HT1080 (cell line): ENCODE data around the gene BLVRA. TPM values are rescaled to one million over a fixed set of nuclear protein-coding genes. Genes with fewer than 3 reads are reported as not detected.
A peak's percentile ranks its signal among the peaks of the same experiment; 100 is the strongest.
"Not testable (repeated sequence)": the region's sequence is repeated elsewhere in the genome, so short reads cannot be mapped to it uniquely, and the experiment has no call there.

ENCODE experiments used
- DNase-seq: peaks from one replicate; pipeline ENCODE4 v3.0.0-alpha.2; 2015; ENCODE audit warnings: low read depth
- polyA plus RNA-seq, 2 experiments: library from polyadenylated mRNA; depleted of rRNA; stranded (reverse); fragments of >200 nt; gene quantifications; 2 replicates each; pipeline ENCODE4 v1.2.3, GENCODE V29; 2015
- total RNA-seq: library from RNA; depleted of rRNA; stranded (reverse); fragments of >200 nt; shearing (Covaris generic); gene quantifications from 2 replicates; pipeline ENCODE4 v1.2.3, GENCODE V29; 2014; rRNA removed

The BLVRA gene, protein sequence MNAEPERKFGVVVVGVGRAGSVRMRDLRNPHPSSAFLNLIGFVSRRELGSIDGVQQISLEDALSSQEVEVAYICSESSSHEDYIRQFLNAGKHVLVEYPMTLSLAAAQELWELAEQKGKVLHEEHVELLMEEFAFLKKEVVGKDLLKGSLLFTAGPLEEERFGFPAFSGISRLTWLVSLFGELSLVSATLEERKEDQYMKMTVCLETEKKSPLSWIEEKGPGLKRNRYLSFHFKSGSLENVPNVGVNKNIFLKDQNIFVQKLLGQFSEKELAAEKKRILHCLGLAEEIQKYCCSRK
- 22.0 and 22.6 TPM in 2 replicates for total RNA-seq
- 36.9 and 37.8 TPM in 2 replicates for polyA plus RNA-seq (2015; cell fraction: cytosol; rRNA removed)
- 24.9 and 25.6 TPM in 2 replicates for polyA plus RNA-seq (2015; cell fraction: nucleus; rRNA removed)

GRCh38 chr7:43758029-43758821 lies at the start of gene BLVRA:
Gene BLVRA (plus strand): TSS chr7:43758680. CDS start chr7:43771159, 12,479 bp downstream.
- DNase-seq, result no peak

DNA sequence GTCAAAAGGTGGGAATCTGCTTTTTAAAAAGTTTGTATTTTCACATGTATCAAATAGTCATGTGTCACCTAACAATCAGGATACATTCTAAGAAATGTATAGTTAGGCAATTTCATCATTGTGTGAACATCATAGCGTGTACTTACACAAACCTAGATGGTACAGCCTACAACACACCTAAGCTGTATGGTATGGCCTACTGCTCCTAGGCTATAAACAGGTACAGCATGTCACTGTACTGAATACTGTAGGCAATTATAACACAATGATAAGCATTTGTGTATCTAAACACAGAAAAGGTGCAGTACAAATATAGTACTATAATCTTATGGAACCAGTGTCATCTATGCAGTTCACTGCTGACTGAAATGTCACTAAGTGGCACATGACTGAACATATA lies 47.0 kb upstream of the BLVRA start:
- DNase-seq, result no peak

- not testable (repeated sequence) for DNase-seq
Observed at GRCh38 chr7:43715966-43716365, 42.5 kb upstream of the BLVRA start.

GRCh38 chr7:43716598-43716997 lies 41.9 kb upstream of the BLVRA start:
- no peak for DNase-seq

DNA sequence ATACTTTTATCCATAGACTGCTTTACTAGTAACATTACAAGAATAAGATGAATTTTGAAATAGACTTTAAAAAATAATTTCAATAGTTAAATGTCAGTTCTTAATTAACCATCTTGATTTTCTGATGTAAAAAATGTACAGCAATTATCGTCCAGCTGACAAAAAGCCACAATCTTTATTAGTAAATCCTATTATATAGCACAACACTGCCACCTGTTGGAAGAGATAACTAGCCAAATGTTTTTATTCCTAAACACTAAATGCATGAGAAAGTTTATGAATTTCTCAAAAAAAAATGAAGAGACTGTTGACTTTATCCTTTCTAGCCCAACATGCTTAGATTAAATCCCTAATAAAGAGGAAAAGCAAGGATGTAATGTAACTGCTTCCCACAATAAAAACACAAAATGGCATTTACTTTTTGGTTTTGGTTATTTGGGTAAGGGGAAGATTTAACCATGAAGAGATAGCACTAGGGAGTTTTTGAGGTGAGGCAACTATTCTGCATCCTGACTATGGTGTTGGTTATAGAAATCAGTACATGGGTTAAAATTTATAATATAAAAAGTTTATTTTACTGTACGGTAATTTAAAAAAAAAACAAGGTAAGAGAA lies 37.2 kb upstream of the BLVRA start:
- DNase-seq, result peak; percentile 25

DNA sequence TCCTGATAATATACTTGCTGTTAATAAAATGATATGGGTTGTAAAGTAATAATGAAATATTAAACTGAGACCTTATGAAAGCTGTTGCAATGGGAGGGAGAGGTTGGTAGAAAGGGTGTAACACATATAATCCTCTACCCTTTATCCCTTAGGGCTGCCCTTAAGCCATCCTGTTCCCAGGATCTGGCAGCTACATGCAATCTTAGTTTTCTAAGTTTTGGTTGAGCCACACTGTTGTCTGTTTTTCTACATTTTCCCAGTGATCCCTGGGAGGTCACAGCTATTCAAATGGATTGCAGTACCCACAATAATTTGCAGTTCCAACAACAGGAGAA lies 35.5 kb upstream of the BLVRA start:
- no peak for DNase-seq

- DNase-seq, result no peak
Observed at GRCh38 chr7:43725251-43725650, 33.2 kb upstream of the BLVRA start.

- no peak for DNase-seq
Observed at GRCh38 chr7:43726466-43726865, 32.0 kb upstream of the BLVRA start.

DNA sequence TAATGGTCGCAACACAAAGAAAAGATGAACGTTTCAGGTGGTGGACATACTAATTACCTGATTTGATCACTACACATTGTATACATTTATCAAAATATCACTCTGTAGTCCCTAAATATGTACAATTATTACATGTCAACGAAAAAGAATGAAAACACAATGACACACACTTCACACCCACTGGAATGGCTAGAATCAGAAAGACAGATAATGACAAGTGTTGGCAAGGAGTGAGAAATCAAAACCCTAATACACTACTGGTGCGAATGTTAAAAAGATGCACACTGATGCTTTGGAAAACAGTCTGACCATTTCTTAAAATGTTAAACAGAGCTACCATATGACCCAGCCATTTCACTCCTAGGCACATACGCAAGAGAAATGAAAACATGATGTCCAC lies 31.5 kb upstream of the BLVRA start:
- DNase-seq, result no peak

- DNase-seq, result no peak
Observed at GRCh38 chr7:43727494-43727893, 31.0 kb upstream of the BLVRA start.

GRCh38 chr7:43729214-43729923 lies 29.1 kb upstream of the BLVRA start, which contains the start of gene COA1:
Gene COA1 (minus strand): TSS chr7:43729523. CDS start chr7:43648614, 80,909 bp downstream.
- DNase-seq, result peak; percentile 91

- no peak for DNase-seq
Observed at GRCh38 chr7:43729924-43730248, 28.6 kb upstream of the BLVRA start.

GRCh38 chr7:43731494-43731893 lies 27.0 kb upstream of the BLVRA start:
- DNase-seq, result not testable (repeated sequence)

- DNase-seq, result not testable (repeated sequence)
Observed at GRCh38 chr7:43734575-43735332, 23.7 kb upstream of the BLVRA start.

DNA sequence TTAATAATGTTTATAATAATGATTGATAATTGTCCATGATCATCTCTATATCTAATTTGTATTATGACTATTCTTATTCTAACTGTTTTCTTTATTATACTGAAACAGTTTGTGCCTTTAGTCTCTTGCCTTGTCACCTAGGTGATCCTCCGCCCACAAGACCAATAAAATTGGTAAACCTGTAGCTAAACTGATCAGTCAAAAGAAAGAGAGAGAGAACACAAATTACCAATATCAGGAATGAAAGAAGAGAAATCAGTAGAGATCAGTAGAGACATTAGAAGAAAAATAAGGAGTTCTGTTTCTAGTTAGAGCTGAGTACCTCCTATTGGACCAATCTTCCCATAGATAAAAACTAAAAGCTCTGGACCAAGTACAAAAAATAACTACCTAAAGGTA lies 23.1 kb upstream of the BLVRA start:
- DNase-seq, result no peak

GRCh38 chr7:43735802-43736603 lies 22.5 kb upstream of the BLVRA start:
- DNase-seq, result no peak

GRCh38 chr7:43737467-43738127 lies 20.9 kb upstream of the BLVRA start:
- DNase-seq, result no peak

- DNase-seq, result no peak
Observed at GRCh38 chr7:43742692-43743091, 15.8 kb upstream of the BLVRA start.

- no peak for DNase-seq
Observed at GRCh38 chr7:43747328-43748105, 11.0 kb upstream of the BLVRA start.
